GM19099 (cell line): ENCODE measurements around the gene ZSWIM1.

Source experiments
- POLR2A ChIP-seq: IDR thresholded peaks from 3 replicates; pipeline ENCODE4 v1.6.1; 2011; ENCODE audit warnings: low read depth; ENCODE audit not compliant: insufficient read length; ENCODE audit errors: extremely low read depth

ZSWIM1 gene

GRCh38 chr20:45893831-45894230 lies 12.8 kb downstream of the ZSWIM1 start:
- TF ChIP-seq POLR2A: no peak

GRCh38 chr20:45894797-45895196 lies 13.8 kb downstream of the ZSWIM1 start:
- TF ChIP-seq POLR2A: no peak

GRCh38 chr20:45896641-45897161 lies 15.7 kb downstream of the ZSWIM1 start:
- TF ChIP-seq POLR2A: no peak

DNA sequence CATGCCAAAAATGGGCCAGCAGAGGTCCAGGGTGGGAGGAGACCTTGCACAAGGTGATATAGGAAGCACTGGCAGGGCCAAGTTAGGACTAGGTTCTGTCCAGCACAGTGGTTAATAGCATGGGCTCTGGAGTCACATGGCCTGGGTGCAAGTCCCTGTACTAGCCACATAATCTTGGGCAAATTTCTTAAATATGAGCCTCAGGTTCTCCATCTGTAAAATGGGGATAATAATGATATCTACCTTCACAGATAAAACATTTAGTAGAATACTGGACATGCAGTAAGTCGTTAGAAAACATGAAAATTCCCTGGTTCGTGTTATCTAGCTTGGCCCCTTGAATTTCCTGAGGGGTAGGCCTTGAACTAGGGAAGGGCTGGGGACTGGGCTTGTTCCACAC lies 16.3 kb downstream of the ZSWIM1 start:
- no peak for TF ChIP-seq POLR2A

- no peak for TF ChIP-seq POLR2A
These were observed 16.7 kb downstream of the ZSWIM1 start for GRCh38 chr20:45897692-45898091.

- TF ChIP-seq POLR2A: no peak
These were observed 17.3 kb downstream of the ZSWIM1 start for GRCh38 chr20:45898285-45898684.

DNA sequence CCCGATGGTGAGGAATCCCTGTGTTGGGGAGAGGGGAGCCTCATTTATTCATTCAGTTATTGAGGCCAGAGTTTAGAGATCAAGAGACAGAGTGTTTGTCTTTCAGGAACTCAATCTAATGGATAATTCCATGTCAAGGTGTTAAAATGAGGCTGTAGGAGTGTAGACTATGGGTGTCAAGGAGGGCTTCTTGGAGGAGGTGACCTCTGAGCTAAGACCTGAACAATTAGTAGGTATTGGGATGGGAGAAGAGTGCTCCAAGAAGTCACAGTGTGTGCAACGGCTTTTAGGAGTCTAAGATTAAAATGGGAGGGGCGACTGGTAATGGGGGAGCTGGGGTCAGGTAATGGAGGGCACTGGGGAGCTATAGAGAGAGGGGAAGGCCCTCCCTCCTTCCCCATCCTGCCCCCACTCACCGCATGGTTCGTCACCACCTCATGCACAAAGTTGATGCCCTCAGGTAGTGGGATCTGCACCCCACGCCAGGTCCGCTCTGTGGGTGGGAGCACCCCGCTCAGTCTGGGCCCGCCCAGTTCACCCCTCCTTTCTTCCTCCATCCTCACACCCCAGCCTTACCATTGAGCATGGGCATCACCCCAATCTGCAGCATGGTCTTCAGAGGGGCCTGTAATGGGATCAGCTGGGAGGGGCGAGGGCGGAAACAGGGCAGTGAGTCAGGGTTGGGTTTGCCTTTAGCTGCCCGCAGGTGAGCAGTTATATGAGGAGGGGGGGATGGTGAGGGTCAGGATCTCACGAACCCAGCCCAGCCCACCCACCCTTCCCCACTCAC lies 18.2 kb downstream of the ZSWIM1 start:
- no peak for TF ChIP-seq POLR2A

GRCh38 chr20:45902199-45902701 lies 21.2 kb downstream of the ZSWIM1 start:
- no peak for TF ChIP-seq POLR2A

- no peak for TF ChIP-seq POLR2A
These were observed 23.8 kb downstream of the ZSWIM1 start for GRCh38 chr20:45904583-45905504.

DNA sequence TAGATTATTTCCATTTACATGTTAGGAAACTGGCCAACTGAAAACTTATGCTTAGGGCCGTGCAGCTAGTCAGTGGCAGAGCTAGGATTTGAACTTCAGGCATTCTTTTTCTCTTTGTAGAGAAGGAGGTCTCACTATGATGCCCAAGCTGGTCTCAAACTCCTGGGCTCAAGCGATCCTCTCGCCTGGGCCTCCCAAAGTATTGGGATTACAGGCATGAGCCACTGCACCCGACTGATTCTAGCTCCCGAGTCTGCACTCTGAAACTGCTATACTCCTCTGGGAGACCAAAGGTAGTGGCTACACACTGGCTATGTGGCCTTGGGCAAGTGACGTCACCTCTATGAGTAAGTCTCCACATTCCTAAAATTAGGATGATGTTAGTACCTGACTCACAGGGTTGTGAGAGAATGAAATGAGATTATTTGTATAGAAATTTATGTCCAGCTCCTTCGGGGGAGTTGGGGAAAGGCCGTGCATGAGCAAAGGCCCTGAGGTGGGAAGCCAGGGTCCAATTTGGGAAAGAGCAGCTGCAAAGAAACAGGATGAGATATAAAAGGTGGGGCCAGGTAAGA lies 24.6 kb downstream of the ZSWIM1 start:
- no peak for TF ChIP-seq POLR2A

- no peak for TF ChIP-seq POLR2A
These were observed 26.4 kb downstream of the ZSWIM1 start for GRCh38 chr20:45907219-45907948.

- TF ChIP-seq POLR2A: no peak
These were observed 27.1 kb downstream of the ZSWIM1 start for GRCh38 chr20:45908084-45908483.

DNA sequence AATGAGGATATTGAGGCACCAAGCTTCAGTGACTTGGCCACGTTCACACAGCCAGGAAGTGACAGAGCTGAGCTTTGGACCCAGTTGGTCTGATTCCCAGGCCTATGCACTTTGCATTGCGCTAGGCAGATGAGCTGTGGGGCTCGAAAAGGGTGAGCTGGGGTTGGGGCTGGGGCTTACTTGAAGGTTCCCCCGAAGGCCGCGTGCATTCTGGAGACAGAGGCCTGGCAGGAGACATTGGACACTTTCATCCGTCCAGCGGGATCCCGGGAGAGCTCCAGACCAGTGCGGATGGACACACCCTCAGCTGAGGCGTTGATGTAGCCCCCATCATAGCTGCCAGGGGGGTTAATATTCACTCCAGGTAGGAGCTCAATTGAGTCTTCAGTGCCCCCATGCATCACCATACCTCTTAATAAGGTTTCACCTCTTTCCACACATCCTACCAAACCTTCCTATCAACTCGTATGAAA lies 28.3 kb downstream of the ZSWIM1 start:
- no peak for TF ChIP-seq POLR2A
